Endothelial cell of umbilical vein (primary cell): ENCODE results near the gene MTSS2.

Experiments
- CTCF ChIP-seq, 2 donors: IDR thresholded peaks; 1 replicate in 1 of 2; 2 replicates in 1 of 2; pipeline ENCODE4 v1.5.1; 2011; ENCODE audit warnings: low read length in 2 of 2, mild to moderate bottlenecking in 2 of 2, moderate library complexity in 2 of 2, control low read depth in 1 of 2, inconsistent platforms in 1 of 2, low read depth in 1 of 2; ENCODE audit not compliant: insufficient read depth in 1 of 2; ENCODE audit errors: extremely low read depth in 1 of 2
- JUN ChIP-seq: IDR thresholded peaks from 2 replicates; pipeline ENCODE4 v1.6.1; 2011; ENCODE audit warnings: borderline replicate concordance, low read depth; ENCODE audit not compliant: insufficient read length, insufficient read depth
- MAX ChIP-seq: IDR thresholded peaks from 2 replicates; pipeline ENCODE4 v1.6.1; 2011; ENCODE audit not compliant: insufficient read depth, insufficient read length

GRCh38 chr16:70709457-70709856 lies 23.6 kb upstream of the MTSS2 start:
- TF ChIP-seq CTCF (IDR thresholded peaks at IDR 0.05; ENCODE audit: extremely low read depth in 1 of 2, insufficient read depth in 1 of 2, low read depth in 1 of 2, low read length in 2 of 2) (no peak), JUN (no peak), MAX (no peak)
